Measurements from ENCODE around the gene DLEC1. TPM values are rescaled to one million over a fixed set of nuclear protein-coding genes. Genes with fewer than 3 reads are reported as not detected.
A peak's percentile ranks its signal among the peaks of the same experiment; 100 is the strongest.

The DLEC1 gene
- total RNA-seq, 4 donors from 2014 or later, result 0.20 to 4.1 (median 1.4) TPM

DNA sequence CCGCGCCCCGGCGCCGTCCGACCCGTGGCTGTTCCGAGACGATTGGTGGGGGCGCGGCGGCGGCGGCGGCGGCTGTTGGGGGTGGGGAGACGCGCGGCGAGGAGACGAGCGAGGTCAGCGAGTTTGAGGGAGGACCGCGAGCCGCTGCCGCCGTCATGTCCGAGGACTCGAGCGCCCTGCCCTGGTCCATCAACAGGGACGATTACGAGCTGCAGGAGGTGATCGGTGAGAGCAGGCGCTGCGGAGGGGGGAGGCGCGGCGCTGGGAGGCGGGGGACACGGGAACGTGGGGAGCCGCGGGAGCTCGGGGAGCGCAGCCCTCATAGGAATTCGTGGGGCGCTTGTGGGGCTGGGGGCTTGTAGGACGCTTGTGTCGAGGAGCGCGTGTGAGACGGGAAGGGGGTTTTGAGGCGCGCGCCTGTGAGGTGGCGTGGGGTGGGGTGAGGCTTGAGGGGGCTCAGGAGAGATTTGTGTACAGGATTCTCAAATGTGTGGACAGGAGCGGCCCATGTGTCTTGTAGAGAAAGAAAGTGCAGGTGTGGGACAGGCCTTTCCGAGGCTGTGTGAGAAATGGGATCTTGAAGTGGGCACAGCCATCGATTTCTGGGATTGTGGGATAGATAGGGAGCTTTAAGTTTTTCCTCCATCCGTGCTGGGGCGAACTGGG is 126.8 kb downstream of the DLEC1 start:
- peaks cover 8 to 35% (median 18%) of the 10 kb centered on the region in 4 donors for H3K4me1 ChIP-seq
- H3K4me3 ChIP-seq, result peak overlapping the region; percentile 57 to 81 (median 68)
- no peaks in the 10 kb centered on the region for H3K36me3 ChIP-seq
- peak overlapping the region; percentile 93 to 97 (median 96) for H3K27ac ChIP-seq
- no peak for TF ChIP-seq POLR2AphosphoS5 (IDR thresholded peaks at IDR 0.05)
- TF ChIP-seq, protein P1, sequence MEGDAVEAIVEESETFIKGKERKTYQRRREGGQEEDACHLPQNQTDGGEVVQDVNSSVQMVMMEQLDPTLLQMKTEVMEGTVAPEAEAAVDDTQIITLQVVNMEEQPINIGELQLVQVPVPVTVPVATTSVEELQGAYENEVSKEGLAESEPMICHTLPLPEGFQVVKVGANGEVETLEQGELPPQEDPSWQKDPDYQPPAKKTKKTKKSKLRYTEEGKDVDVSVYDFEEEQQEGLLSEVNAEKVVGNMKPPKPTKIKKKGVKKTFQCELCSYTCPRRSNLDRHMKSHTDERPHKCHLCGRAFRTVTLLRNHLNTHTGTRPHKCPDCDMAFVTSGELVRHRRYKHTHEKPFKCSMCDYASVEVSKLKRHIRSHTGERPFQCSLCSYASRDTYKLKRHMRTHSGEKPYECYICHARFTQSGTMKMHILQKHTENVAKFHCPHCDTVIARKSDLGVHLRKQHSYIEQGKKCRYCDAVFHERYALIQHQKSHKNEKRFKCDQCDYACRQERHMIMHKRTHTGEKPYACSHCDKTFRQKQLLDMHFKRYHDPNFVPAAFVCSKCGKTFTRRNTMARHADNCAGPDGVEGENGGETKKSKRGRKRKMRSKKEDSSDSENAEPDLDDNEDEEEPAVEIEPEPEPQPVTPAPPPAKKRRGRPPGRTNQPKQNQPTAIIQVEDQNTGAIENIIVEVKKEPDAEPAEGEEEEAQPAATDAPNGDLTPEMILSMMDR (IDR thresholded peaks at IDR 0.05), result peak in 1 of 5 experiments; percentile 7
- no peaks in the 10 kb centered on the region for H3K9me3 ChIP-seq
- H3K27me3 ChIP-seq, result no peaks in the 10 kb centered on the region
- in situ Hi-C loops (cut with MboI; ENCODE audit: low pct_ligation_motif_present in 1 of 4, low pct_unique_long_range_greater_than_20kb in 1 of 4, low sequenced_read_pairs in 3 of 4) (no loop called here), intact Hi-C loops (cut with DNase I; ENCODE audit: low total_unique reads) (no loop called here)
- no peak for DNase-seq
- WGBS, 2 donors (ENCODE audit: low coverage in 1 of 2), result 0 to 1% methylated on average over 3 to 44 of the region's 62 CpGs

DNA sequence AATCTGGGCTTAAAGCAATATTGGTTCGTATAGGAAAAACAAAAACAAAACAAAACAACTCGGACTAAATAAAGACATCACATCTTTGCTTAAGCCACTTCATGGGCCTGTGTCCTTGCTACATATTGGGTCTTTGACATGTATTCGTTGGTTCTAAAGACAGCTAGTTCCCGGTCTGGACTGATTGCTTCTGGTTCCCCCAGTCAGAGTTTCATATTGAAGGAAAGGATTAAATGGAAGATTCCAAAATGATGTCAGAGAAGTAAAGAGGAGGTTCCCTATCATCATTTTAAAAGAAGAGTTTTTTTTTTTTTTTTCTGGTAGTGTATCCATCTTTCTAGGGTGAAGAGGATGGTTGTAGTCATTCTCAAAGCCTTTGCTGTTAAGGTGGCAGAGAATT is 128.6 kb downstream of the DLEC1 start:
- DNase-seq, result no peak
- Histone ChIP-seq H3K27me3 (no peaks in the 10 kb centered on the region), H3K36me3 (no peaks in the 10 kb centered on the region), H3K27ac (no peak overlapping the region), H3K4me1 (peaks cover 8 to 35% (median 18%) of the 10 kb centered on the region in 4 donors), H3K9me3 (no peaks in the 10 kb centered on the region), H3K4me3 (no peak overlapping the region)
- in situ Hi-C loops (cut with MboI; ENCODE audit: low pct_ligation_motif_present in 1 of 4, low pct_unique_long_range_greater_than_20kb in 1 of 4, low sequenced_read_pairs in 3 of 4), result no loop called here
- TF ChIP-seq, protein P1 (IDR thresholded peaks at IDR 0.05), result no peak
- TF ChIP-seq EP300 (IDR thresholded peaks at IDR 0.05; ENCODE audit: low read depth) (no peak), POLR2A (IDR thresholded peaks at IDR 0.05) (no peak), POLR2AphosphoS5 (IDR thresholded peaks at IDR 0.05) (no peak)
- WGBS, 2 donors (ENCODE audit: low coverage in 1 of 2), result 80 to 83% methylated on average over 3 to 4 of the region's 4 CpGs
- intact Hi-C loops (cut with DNase I; ENCODE audit: low total_unique reads), result no loop called here

DNA sequence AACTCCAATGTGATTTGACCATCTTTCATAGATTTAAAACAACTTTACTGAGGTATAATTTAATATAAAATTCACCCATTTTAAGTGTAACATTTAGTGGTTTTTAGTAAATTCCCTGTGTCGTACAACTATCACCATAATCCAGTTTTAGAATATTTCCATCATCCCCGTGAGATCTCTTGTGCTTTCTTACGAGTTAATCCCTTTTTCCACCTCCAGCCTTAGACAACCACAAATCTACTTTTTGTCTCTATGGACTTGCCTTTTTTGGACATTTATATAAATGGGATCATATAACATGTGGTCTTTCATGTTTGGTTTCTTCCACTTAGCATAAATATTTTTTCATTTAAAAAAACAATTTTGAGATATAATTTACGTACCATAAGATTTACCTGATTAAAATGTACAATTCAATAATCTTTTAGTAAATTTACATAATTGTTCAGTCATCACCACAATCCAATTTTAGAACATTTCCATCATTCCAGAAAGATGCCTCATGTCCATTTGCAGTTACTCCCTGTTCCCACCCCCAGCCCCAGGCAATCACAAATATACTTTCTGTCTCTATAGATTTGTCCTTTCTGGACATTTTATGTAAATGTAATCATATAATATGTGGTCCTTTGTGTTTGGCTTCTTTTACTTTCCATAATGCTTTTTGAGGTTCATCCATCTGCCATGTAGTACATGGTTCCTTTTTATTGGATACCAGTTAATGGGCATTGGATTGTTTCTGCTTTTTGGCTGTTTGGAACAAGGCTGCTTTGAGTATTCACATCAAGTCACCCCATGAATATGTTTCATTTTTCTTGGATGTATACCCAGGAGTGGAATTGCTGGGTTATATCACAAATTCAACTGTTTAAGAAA is 129.4 kb downstream of the DLEC1 start:
- TF ChIP-seq EP300 (IDR thresholded peaks at IDR 0.05; ENCODE audit: low read depth) (no peak), POLR2AphosphoS5 (IDR thresholded peaks at IDR 0.05) (no peak), POLR2A (IDR thresholded peaks at IDR 0.05) (no peak)
- TF ChIP-seq, protein P1 (IDR thresholded peaks at IDR 0.05), result no peak
- Histone ChIP-seq H3K4me1 (peaks cover 8 to 40% (median 18%) of the 10 kb centered on the region in 4 donors), H3K27me3 (no peaks in the 10 kb centered on the region), H3K27ac (no peak overlapping the region), H3K36me3 (no peaks in the 10 kb centered on the region), H3K4me3 (no peak overlapping the region), H3K9me3 (no peaks in the 10 kb centered on the region)
- intact Hi-C loops (cut with DNase I; ENCODE audit: low total_unique reads) (no loop called here), in situ Hi-C loops (cut with MboI; ENCODE audit: low pct_ligation_motif_present in 1 of 4, low pct_unique_long_range_greater_than_20kb in 1 of 4, low sequenced_read_pairs in 3 of 4) (no loop called here)
- DNase-seq, result no peak
- WGBS, 2 donors (ENCODE audit: low coverage in 1 of 2), result 90% methylated on average over 4 of the region's 4 CpGs

DNA sequence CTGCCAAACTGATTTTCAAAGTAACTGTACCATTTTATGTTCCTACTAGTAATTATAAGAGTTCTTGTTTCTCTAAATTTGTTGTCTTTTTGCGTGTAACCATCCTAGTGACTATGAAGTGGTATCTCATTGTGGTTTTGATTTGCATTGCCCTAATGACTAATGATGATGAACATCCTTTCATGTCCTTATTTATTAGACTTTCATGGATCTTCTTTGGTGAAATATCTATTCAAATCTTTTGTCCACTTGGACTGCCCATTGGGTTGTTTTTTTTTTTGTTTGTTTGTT is 130.0 kb downstream of the DLEC1 start:
- WGBS, 2 donors (ENCODE audit: low coverage in 1 of 2), result 69 to 75% methylated on average over 1 of the region's 1 CpG
- H3K36me3 ChIP-seq, result no peaks in the 10 kb centered on the region
- no peak for DNase-seq
- in situ Hi-C loops (cut with MboI; ENCODE audit: low pct_ligation_motif_present in 1 of 4, low pct_unique_long_range_greater_than_20kb in 1 of 4, low sequenced_read_pairs in 3 of 4), result no loop called here
- intact Hi-C loops (cut with DNase I; ENCODE audit: low total_unique reads), result no loop called here
- H3K9me3 ChIP-seq, result no peaks in the 10 kb centered on the region
- TF ChIP-seq EP300 (IDR thresholded peaks at IDR 0.05; ENCODE audit: low read depth) (no peak), POLR2AphosphoS5 (IDR thresholded peaks at IDR 0.05) (no peak), POLR2A (IDR thresholded peaks at IDR 0.05) (no peak)
- TF ChIP-seq, protein P1 (IDR thresholded peaks at IDR 0.05), result no peak
- no peaks in the 10 kb centered on the region for H3K27me3 ChIP-seq
- no peak overlapping the region for H3K27ac ChIP-seq
- H3K4me1 ChIP-seq, result peaks cover 8 to 43% (median 16%) of the 10 kb centered on the region in 4 donors
- no peak overlapping the region for H3K4me3 ChIP-seq
